AML-193 (cell line): ENCODE results near the gene PPM1D.
"Not testable (repeated sequence)": the region's sequence is repeated elsewhere in the genome, so short reads cannot be mapped to it uniquely, and the experiment has no call there.

Experiments
- DNase-seq, 2 experiments: peaks; one replicate each; lab custom pipeline; 2025; lab: John Stamatoyannopoulos, UW

The PPM1D gene

GRCh38 chr17:60668741-60669140 is 68.7 kb downstream of the PPM1D start:
- not testable (repeated sequence) for DNase-seq

GRCh38 chr17:60671482-60671881 is 71.5 kb downstream of the PPM1D start:
- no peak for DNase-seq

- DNase-seq = not testable (repeated sequence)
Measured at GRCh38 chr17:60674637-60675036, 74.6 kb downstream of the PPM1D start.

- no peak for DNase-seq
Measured at GRCh38 chr17:60675997-60676396, 76.0 kb downstream of the PPM1D start.

GRCh38 chr17:60676758-60677307 is 76.8 kb downstream of the PPM1D start:
- no peak for DNase-seq

GRCh38 chr17:60677308-60678117 is 77.5 kb downstream of the PPM1D start, which contains the start of gene BCAS3:
Gene BCAS3 (plus strand): TSS chr17:60677851.
- peak; percentile 99 for DNase-seq

- DNase-seq = no peak
Measured at GRCh38 chr17:60678118-60678444, 78.1 kb downstream of the PPM1D start.

GRCh38 chr17:60679287-60679686 is 79.3 kb downstream of the PPM1D start:
- DNase-seq = no peak

- DNase-seq = no peak
Measured at GRCh38 chr17:60680754-60681153, 80.8 kb downstream of the PPM1D start.

GRCh38 chr17:60685437-60685836 is 85.4 kb downstream of the PPM1D start:
- DNase-seq = no peak

GRCh38 chr17:60695960-60696359 is 96.0 kb downstream of the PPM1D start:
- DNase-seq = no peak

- no peak for DNase-seq
Measured at GRCh38 chr17:60699090-60699489, 99.1 kb downstream of the PPM1D start.

GRCh38 chr17:60704170-60704569 is 104.2 kb downstream of the PPM1D start:
- no peak for DNase-seq

GRCh38 chr17:60712675-60713074 is 112.7 kb downstream of the PPM1D start:
- no peak for DNase-seq

GRCh38 chr17:60713608-60714007 is 113.6 kb downstream of the PPM1D start:
- DNase-seq = no peak
